ENCODE data around the gene CENPL. TPM values are rescaled to one million over a fixed set of nuclear protein-coding genes. Genes with fewer than 3 reads are reported as not detected.

The CENPL gene
- total RNA-seq, 1 donor, result 27.5 TPM

DNA sequence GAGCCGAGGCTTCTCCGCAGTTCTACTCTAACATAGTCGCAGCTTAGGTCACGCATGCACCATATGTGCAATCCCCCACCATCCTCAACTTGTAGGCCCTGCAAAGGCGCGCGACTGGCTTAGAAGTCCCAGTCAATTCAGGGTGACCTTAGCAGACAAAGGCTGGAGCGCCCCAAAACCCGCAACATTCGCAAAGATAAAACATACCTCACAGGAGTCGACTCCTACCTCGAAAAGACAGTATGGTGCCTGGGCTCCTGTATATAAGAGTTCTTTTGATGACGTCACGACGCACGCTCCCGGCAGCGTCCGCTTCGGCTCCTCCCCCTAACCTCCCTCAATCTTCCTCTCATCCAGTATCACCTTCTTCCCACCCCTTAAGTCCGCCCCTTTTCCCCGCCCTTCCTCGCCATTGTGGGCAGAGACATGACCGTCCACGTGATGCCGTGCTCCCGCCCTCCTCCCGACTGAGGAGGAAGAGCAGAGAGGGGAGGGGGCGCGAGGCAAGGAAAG is 43.1 kb upstream of the CENPL start, which contains the start of gene GAS5:
TSS of gene GAS5 (minus strand) at position 237 of the 513 bp plus-strand sequence.
- DNase-seq (ENCODE audit: low read depth), result peak; percentile 99
- H3K4me3 ChIP-seq (ENCODE audit: low read depth, low read length), result peak within 1 kb of the TSS; percentile 97
- TF ChIP-seq, protein P1, sequence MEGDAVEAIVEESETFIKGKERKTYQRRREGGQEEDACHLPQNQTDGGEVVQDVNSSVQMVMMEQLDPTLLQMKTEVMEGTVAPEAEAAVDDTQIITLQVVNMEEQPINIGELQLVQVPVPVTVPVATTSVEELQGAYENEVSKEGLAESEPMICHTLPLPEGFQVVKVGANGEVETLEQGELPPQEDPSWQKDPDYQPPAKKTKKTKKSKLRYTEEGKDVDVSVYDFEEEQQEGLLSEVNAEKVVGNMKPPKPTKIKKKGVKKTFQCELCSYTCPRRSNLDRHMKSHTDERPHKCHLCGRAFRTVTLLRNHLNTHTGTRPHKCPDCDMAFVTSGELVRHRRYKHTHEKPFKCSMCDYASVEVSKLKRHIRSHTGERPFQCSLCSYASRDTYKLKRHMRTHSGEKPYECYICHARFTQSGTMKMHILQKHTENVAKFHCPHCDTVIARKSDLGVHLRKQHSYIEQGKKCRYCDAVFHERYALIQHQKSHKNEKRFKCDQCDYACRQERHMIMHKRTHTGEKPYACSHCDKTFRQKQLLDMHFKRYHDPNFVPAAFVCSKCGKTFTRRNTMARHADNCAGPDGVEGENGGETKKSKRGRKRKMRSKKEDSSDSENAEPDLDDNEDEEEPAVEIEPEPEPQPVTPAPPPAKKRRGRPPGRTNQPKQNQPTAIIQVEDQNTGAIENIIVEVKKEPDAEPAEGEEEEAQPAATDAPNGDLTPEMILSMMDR (IDR thresholded peaks at IDR 0.05; ENCODE audit: insufficient read depth, low read length), result no peak

DNA sequence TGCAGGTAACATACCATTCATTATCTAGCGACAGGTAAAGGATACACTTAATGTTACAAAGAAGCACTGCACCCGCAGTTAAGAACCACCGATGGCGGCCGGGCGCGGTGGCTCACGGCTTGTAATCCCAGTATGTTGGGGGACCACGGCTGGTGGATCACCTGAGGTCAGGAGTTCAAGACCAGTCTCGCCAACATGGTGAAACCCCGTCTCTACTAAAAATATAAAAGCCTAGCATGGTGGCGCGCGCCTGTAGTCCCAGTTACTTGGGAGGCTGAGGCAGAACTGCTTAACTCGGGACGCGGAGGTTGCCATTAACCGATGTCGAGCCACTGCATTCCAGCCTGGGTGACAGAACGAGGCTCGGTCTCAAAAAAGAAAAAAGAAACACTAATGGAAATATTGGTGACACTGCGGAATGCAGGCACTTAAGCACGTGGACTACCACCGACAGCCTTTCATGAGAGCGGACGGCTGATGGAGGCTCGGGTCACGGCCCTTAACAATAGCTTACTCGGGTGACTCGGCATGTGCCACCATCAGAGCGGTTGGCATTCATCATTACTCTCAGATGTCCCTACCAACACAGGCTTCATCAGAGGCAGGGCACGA is 42.6 kb upstream of the CENPL start:
- TF ChIP-seq, protein P1 (IDR thresholded peaks at IDR 0.05; ENCODE audit: insufficient read depth, low read length), result no peak
- no peak for DNase-seq (ENCODE audit: low read depth)
- H3K4me3 ChIP-seq (ENCODE audit: low read depth, low read length), result peak overlapping the region; percentile 97

DNA sequence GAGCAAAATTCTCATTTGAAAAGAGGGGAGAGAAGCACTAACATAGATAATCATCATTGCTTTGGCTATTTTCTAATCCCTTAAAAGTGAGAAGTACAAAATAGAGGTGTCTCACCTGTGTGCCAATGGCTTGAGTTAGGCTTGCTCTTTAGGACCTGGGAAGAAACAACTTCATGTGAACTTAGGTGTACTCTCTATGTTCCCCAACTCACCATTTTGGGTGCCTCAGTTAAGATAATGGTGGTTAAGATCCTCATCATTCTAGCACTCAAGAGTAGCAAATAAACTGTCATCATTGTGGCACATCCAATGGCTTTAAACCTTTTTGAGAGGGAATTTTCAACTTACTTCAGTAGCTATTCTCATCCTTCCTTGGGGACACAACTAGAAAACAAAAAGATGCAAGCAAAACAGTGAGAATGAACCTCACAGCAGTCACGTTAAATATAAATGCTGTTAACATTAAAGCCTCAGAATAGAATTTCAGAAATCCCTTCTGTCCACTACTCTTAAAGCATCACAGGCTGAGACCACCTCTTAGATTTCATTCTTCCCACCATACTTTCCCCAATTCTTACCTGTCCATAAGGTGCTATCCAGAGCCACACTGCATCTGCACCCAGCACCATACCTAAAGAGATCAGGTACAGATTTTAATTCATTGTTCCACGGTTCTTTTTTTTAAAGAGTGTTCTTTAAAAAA is 41.9 kb upstream of the CENPL start:
- TF ChIP-seq, protein P1 (IDR thresholded peaks at IDR 0.05; ENCODE audit: insufficient read depth, low read length), result no peak
- no peak for DNase-seq (ENCODE audit: low read depth)
- H3K4me3 ChIP-seq (ENCODE audit: low read depth, low read length), result peak overlapping the region; percentile 97

DNA sequence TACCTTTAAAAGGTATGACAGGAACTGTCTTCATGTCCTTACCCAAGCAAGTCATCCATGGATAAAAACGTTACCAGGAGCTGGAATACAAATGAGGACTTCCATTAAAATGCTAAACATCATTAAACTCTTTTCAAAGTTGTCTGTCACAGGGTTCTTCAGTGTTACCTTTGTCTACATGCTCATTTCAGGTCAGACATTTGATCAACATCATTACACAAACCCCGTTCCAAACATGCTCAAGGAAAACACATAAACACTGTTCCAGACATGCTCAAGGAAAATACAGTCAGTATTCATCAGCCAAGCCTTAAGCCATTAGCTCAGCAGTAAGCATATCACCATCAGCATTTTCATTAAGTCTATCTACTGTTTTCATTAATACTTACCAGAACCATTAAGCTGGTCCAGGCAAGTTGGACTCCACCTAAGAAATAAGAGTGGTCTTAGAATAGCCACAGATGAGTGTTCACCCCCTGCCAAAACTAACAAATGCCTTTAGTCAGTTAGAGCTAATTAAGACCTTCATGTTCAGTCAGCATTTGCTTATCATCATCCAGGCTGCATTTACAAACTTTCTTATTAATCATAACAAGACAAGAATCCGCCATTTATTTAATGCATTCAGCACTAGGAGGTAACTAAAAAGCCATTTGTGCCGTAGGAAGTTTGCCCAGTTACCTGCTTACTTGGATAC is 40.9 kb upstream of the CENPL start:
- TF ChIP-seq, protein P1 (IDR thresholded peaks at IDR 0.05; ENCODE audit: insufficient read depth, low read length), result no peak
- peak overlapping the region; percentile 97 for H3K4me3 ChIP-seq (ENCODE audit: low read depth, low read length)
- no peak for DNase-seq (ENCODE audit: low read depth)

DNA sequence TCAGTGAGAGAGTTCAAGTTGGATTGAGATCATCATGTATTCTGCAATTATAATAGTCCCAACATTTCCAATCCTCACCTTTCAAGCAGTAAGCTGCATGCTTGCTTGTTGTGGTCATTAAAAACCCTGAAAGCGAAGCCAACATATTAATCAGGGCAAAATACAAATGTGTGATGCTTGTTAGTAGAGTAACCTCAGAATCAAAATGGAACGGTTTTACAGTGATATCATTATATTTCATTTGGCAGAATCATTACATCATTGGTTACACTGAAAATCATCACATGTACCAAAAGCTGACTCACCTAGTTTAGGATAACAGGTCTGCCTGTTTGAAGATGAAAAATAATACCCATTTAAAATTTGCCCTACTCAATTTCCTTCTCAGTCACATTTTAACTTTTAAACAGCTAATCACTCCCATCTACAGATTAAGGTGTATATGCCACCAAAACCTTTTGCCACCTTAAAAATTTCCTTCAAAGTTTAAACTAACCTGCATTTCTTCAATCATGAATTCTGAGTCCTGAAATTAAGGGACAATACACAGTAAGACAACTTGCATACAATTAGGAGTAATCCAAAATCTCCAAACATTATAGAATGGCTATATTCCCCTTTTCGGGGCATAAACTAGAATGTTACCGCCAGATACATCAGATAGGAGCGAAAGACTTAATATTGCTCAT is 39.6 kb upstream of the CENPL start:
- DNase-seq (ENCODE audit: low read depth), result no peak
- H3K4me3 ChIP-seq (ENCODE audit: low read depth, low read length), result peak overlapping the region; percentile 97
- TF ChIP-seq, protein P1 (IDR thresholded peaks at IDR 0.05; ENCODE audit: insufficient read depth, low read length), result no peak
